NCI-H1048 (cell line): Measurements from ENCODE around the gene USP11.

Source experiments
- DNase-seq: peaks from one replicate; lab custom pipeline; 2025; lab: John Stamatoyannopoulos, UW

The USP11 gene

DNA sequence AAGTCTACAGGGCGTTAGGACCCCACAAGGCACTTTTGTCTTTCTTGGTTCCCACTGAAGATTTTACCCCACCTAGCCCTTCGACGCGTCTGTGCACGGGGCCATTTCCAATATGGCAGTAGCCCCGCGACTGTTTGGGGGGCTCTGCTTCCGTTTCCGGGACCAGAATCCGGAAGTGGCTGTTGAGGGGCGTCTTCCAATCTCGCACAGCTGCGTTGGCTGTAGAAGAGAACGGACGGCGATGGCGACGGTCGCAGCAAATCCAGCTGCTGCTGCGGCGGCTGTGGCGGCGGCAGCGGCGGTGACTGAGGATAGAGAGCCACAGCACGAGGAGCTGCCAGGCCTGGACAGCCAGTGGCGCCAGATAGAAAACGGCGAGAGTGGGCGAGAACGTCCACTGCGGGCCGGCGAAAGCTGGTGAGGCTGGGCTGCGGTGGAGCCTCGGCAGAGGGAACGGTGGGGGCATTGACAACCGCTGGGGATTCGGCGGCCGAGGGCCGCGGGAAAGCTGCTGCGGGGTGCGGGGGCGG, at the start of gene USP11:
USP11 (plus strand) TSS at position 207 of the 530 bp plus-strand sequence; CDS start at position 242, 35 bp downstream.
- DNase-seq: no peak

DNA sequence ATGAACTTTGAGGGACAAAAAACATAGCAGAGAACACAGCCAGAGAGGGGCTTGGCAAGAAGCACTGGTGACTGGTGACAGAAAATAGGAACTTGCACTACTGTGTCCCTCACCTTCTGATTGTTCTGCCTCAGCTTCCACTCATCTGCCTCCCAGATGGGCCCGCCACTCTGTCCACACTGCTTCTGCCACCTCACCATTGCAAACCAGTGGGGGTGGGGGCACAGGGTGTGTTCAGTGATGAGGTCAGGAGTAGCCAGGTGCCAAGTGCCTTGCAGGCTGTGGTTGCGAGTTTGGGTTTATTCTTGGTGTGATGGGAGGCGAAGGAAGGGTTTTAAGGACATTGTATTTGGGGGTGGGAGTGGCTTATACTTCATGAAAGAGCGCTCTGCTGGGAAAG, 48.3 kb upstream of the USP11 start:
- no peak for DNase-seq

DNA sequence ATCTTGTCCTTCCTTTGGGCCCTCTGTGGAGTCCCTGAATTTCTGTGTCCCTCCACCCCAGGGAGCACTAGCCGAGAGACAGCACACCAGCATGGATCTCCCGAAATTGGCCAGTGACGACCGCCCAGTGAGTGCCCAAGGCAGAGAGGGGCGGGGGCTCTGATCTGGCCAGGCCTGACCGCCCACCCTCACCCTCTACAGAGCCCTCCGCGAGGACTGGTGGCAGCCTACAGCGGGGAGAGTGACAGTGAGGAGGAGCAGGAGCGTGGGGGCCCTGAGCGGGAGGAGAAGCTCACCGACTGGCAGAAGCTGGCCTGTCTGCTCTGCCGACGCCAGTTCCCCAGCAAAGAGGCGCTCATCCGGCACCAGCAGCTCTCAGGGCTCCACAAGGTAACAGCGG, 47.6 kb upstream of the USP11 start:
- DNase-seq: no peak

DNA sequence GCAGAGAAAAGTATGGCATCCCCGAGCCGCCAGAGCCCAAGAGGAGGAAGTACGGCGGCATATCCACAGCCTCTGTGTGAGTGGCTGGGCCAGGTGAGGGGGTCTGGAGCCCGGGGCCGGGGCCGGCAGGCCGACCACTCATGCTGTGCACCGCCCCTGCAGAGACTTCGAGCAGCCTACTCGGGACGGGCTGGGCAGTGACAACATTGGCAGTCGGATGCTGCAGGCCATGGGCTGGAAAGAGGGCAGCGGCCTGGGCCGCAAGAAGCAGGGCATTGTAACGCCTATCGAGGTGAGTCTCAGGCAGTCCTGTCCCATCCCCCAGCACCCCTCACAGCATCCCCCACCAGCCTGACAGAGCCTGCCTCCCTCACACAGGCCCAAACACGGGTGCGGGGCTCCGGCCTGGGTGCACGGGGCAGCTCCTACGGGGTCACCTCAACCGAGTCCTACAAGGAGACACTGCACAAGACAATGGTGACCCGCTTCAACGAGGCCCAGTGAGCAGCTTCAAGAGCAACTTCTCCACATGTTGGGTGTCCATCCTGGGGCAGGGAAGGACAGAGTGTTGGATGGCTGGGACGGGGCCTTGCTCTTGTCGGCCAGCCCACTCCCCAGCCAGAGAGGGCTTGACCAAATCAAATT, 46.6 kb upstream of the USP11 start:
- DNase-seq: no peak

GRCh38 chrX:47187106-47187677, 45.6 kb upstream of the USP11 start:
- no peak for DNase-seq

DNA sequence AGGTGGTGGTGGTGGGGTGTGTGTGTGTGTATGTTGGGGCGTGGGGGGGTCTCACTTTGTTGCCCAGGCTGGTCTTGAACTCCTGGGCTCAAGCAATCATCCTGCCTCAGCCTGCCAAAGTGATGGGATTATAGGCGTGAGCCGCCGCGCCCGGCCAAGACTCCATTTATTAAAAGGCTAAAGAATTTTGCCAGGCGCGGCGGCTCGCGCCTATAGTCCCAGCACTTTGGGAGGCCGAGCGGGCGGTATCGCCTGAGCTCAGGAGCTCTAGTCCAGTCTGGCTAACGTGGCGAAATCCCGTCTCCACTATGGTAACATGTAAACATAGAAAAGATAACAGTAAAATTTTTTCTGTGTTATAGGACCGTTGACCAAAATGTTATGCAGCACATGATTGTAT, 42.9 kb upstream of the USP11 start:
- no peak for DNase-seq

DNA sequence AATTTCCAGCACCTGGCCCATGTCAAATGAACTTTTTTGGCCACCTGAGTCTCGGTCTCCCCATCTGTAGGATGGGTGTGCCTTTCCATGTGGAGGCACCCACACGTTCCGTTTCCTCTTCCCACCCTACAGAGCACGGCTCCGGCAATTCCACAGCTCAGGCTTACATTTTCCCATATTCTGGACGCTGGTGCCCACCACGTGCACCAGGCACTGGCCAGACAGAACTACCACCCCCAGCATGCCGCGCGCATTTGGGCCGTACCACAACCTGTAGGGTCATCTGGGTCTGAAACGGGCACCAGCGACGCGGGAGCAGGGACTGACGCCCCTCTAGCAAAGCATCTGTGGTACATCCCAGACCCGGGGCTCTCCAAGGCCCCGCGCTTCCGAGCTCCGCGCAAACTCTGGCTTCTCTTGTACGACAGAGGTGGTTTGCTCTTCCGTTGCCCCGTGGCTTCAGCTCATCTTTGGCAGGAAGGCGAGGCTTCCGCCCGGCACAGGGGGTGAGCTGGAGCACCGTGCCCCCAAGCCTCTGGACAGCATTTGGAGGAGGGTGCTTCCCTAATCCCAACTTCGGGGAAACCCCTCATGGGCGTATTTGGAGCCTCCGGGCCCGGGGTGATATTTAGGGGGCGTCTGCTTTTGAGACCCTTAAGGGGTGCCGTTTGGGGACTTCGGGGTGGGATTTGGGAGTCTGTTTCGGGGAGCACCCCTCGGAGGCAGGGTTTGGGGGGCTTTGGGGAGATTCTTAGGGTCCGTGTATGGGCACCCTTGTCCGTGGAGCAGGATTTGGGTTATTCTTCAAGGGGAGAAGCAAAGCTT, 42.2 kb upstream of the USP11 start:
- peak; percentile 75 for DNase-seq

DNA sequence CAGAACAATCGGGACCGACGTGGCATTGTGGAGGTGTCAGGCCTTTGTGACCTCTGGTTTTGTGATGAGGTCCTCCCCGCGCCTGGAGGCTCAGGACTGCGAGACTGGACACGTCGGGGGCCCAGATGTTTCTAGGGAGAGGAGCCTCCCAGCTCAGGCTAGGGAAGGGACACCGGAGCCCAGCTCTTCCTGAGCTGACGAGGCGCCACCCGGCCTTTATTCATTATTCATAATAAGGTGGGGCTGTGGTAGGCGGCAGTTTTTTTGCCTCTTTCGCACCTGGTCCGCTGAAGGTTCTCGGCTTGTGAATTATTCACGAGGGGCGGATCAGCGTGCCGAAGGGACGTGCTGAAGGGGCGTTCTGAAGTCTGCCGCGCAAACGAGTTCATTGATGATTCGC, 41.5 kb upstream of the USP11 start:
- DNase-seq: no peak

DNA sequence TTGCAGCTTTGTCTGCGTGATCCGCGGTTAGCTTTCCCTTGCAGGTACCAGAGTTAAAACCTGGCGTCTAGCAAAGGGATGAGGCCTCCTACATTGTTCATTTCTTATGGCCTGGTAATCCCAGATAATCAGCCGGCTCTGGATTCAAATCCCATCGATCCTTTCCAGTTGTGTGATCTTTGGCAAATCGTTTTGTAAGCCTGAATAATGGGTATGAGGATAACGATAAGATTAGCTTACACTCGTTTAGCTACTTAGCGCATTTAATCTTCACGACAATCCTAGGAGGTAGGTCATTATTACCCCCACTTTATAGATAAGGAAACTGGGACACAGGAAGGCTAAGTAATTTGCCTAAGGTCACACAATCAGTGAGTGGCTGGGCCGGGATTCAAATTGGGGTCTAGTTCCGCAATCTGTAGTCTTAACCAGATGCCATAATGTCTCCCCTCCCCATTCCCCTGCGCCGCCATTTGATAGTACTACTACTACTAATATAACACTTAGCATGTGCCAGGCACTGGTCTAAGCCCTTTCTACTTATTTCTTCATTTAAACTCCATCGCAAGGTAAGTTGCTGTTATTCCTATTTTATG, 40.9 kb upstream of the USP11 start:
- no peak for DNase-seq

DNA sequence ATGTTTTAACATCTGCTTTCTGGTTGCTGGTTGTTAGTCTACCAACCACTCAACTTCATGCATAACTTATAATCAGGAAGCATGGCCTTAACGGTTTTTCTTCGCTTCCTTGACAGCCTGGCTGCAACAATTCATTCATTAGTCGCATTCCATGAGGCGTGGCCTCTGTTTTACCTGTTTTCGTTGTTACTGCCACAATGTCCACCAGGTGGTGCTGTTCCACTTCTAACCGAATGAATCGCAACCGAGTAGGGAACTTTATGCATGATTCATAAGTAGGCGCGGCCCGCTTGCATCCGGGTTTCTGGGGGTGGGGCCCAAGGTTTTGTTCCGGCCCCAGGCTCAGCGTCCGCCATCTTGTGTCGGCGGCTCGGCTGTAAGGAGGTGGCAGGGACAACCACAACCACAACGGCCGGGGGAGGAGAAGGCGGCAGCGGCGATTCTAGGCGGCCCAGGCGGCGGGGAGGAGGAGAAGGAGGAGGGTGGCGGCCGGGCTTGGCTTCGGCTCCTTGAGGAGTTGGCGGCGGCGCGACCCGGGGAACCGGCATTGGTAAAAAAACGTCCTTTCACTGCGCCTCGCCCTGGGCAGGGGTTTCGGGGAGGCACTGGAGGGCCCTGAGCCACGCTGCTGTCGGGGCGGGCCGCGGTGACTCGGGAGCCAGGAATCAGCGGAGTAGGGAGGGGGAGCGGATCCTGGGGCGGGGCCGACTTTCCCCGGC, 39.2 kb upstream of the USP11 start, which contains the start of gene UBA1:
UBA1 (plus strand) TSS at position 355 of the 719 bp plus-strand sequence. CDS start 4,974 bp downstream, outside the sequence.
- DNase-seq: peak; percentile 96

DNA sequence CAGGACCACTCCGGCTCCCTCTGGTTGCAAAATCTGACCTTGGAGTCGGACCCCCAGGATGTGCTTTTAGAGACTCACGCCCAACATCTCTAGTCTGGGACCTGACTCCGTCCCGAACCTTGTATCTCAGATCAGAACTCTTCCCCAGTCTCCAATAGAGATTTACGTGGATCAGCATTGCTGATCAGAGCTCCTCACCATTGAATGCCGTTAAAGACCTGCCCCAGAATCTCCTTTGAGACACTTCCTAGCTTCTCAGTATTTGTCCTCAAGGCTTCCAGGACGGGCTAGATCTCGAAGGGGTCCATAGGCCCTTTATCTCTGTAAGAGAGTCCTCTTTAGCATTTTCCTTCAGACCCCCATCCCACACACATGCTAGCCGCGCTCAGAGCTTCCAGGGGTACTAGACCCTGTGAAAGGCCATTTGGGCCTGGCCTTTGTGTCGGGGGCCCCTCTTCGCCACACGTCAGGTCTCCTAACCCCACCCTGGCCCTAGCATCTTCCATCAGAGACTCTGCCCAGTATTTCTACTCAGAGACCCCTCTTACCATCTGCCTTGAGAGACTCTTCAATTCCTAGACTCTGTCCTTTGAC, 38.5 kb upstream of the USP11 start:
- no peak for DNase-seq

- DNase-seq: no peak
These were observed 36.7 kb upstream of the USP11 start for GRCh38 chrX:47196098-47196497.

- no peak for DNase-seq
These were observed 35.3 kb upstream of the USP11 start for GRCh38 chrX:47197526-47197925.

DNA sequence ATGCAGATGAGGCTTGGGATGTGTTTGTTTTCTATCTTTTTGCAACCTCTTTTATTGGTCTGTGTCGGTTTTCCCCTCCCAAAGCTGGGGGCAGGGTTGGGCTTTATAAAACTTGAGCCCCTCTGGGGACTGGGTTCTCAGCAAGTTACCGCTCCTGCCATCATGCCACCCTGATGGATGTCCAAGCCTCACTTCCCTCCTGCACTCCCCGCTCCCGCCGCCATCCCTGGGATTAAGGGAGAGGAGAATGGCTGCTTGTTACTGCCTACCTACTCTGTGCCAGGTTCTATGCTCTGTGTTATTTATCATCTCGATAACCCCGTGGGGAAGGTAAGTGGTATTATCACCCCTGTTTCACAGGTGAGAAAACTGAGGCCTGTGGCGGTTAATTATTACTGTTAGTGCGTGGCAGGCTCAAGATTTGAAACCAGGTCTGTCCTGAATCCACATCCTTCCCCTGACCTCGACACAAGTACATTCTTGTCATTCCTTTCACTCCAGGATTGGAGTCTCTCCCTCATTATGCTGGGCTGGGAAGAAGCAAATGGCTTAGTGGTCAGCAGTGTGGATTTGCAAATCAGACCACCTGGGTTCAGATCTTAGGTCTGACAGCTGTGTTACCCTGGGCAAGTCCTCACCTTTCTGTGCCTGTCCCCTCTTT, 34.7 kb upstream of the USP11 start:
- DNase-seq: no peak

- DNase-seq: no peak
These were observed 34.1 kb upstream of the USP11 start for GRCh38 chrX:47198687-47199080.

GRCh38 chrX:47199286-47199685, 33.5 kb upstream of the USP11 start:
- DNase-seq: no peak

GRCh38 chrX:47200385-47201150, 32.2 kb upstream of the USP11 start:
- no peak for DNase-seq

- no peak for DNase-seq
These were observed 31.4 kb upstream of the USP11 start for GRCh38 chrX:47201345-47201944.

GRCh38 chrX:47202316-47202715, 30.5 kb upstream of the USP11 start:
- DNase-seq: no peak

DNA sequence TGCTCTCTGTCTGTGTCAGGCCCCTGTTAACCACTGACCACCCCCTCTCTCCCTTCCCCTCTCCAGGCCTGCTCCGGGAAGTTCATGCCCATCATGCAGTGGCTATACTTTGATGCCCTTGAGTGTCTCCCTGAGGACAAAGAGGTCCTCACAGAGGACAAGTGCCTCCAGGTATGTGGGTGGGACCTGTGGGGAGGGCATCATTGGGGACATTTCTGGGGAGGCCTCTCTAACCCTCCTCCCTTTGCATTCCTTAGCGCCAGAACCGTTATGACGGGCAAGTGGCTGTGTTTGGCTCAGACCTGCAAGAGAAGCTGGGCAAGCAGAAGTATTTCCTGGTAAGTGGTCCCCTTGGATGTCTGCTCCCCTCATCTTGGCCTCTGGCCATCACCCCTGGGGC, 29.9 kb upstream of the USP11 start:
- no peak for DNase-seq
